ENCODE results near the gene DCAF8. TPM values are rescaled to one million over a fixed set of nuclear protein-coding genes. Genes with fewer than 3 reads are reported as not detected.

The DCAF8 gene
- total and polyA plus RNA-seq, 2 donors (not counting 3 experiments of a cell fraction or from before 2014, with no cell fraction given) = 85.5 to 106 TPM

GRCh38 chr1:160205242-160206035 lies 56.9 kb downstream of the DCAF8 start, which contains the start of gene PEA15:
TSS of gene PEA15 (plus strand) at chr1:160205384. CDS start at chr1:160211545, 6,161 bp downstream.
- no peak for FAIRE-seq
- BruUV-seq (replicated peaks) = no TSS peak
- POLR2A ChIA-PET = no interaction called here

GRCh38 chr1:160204526-160205241 lies 57.7 kb downstream of the DCAF8 start:
- FAIRE-seq (peak; percentile 53), DNase-seq (ENCODE audit: low read depth, low spot score) (no peak)
- Histone ChIP-seq H3K27ac (ENCODE audit: insufficient read depth, low read depth, low read length) (peak overlapping the region; percentile 38), H3K9me3 (replicated peaks; ENCODE audit: control insufficient read depth, insufficient read depth, low read length) (no peaks in the 10 kb centered on the region), H4K20me1 (replicated peaks; ENCODE audit: control insufficient read depth, extremely low read depth, insufficient read depth, low read length) (no peaks in the 10 kb centered on the region), H3K4me3 (replicated peaks in 1 of 3; ENCODE audit: insufficient read depth in 1 of 3, low read depth in 1 of 3, low read length in 3 of 3) (no peak overlapping the region), H3K36me3 (ENCODE audit: control insufficient read depth in 2 of 2, extremely low read depth in 1 of 2, insufficient read depth in 2 of 2, low read length in 2 of 2) (peaks cover 0 to 3% of the 10 kb centered on the region in 2 experiments), H3K4me1 (ENCODE audit: control insufficient read depth, extremely low read depth, insufficient read depth, low read length) (peaks cover 38% of the 10 kb centered on the region), H3K27me3 (ENCODE audit: control insufficient read depth in 2 of 2, insufficient read depth in 2 of 2, low read length in 2 of 2) (no peaks in the 10 kb centered on the region), H3K9me1 (replicated peaks; ENCODE audit: control insufficient read depth, extremely low read depth, insufficient read depth, low read length) (no peaks in the 10 kb centered on the region), H3K9ac (replicated peaks; ENCODE audit: extremely low read depth, insufficient read depth, low read length) (no peak overlapping the region), H3K79me2 (ENCODE audit: control insufficient read depth, insufficient read depth, low read length) (peaks cover 42% of the 10 kb centered on the region), H2AFZ (ENCODE audit: low read depth, low read length) (peak overlapping the region; percentile 55), H3K4me2 (ENCODE audit: insufficient read depth, low read length) (peak overlapping the region; percentile 20)
- POLR2A ChIA-PET = no interaction called here
- no peak for TF ChIP-seq MAX (IDR thresholded peaks at IDR 0.05; ENCODE audit: insufficient read depth, insufficient read length)
- no peak for TF ChIP-seq GATA2 (IDR thresholded peaks at IDR 0.05; ENCODE audit: insufficient read depth, insufficient read length, low read depth, low read length)
- no peak for TF ChIP-seq POLR2AphosphoS5 (IDR thresholded peaks at IDR 0.05; ENCODE audit: insufficient read depth, low read depth, low read length)
- TF ChIP-seq CTCF (IDR thresholded peaks at IDR 0.05; ENCODE audit: extremely low read depth in 1 of 2, insufficient read depth in 1 of 2, low read depth in 1 of 2, low read length in 2 of 2) = no peak
- TF ChIP-seq MYC (IDR thresholded peaks at IDR 0.05; ENCODE audit: low read depth, low read length) = no peak
- TF ChIP-seq EZH2 (IDR thresholded peaks at IDR 0.05; ENCODE audit: borderline replicate concordance, low read depth, low read length, severe bottlenecking) = no peak
- TF ChIP-seq POLR2A (IDR thresholded peaks at IDR 0.05; ENCODE audit: low read depth, low read length) = no peak
- no peak for TF ChIP-seq FOS (IDR thresholded peaks at IDR 0.05; ENCODE audit: borderline replicate concordance, insufficient read depth, low read length)
- BruUV-seq (replicated peaks) = no TSS peak
- dilution Hi-C loops (cut with MboI; ENCODE audit: extremely low pct_ligation_motif_present, low sequenced_read_pairs) (no loop called here), intact Hi-C loops (cut with micrococcal nuclease) (loop anchor here (5.0 kb wide), 1 partner anchor 138 kb away; the partner anchor contains the start of genes COPA and NCSTN)
- CTCF ChIA-PET = interaction anchor here (1.1 to 13.4 kb wide), 7 partner anchors 9 to 122 kb away, joined by 3 to 183 read pairs (median 7); no protein-coding TSS in a partner anchor

More at GRCh38 chr1:160205242-160206035, 56.9 kb downstream of the DCAF8 start, which contains the start of gene PEA15:
- DNase-seq (ENCODE audit: low read depth, low spot score) = peak; percentile 54
- Histone ChIP-seq H3K27me3 (ENCODE audit: control insufficient read depth in 2 of 2, insufficient read depth in 2 of 2, low read length in 2 of 2) (no peaks in the 10 kb centered on the region), H3K9me3 (replicated peaks; ENCODE audit: control insufficient read depth, insufficient read depth, low read length) (no peaks in the 10 kb centered on the region), H4K20me1 (replicated peaks; ENCODE audit: control insufficient read depth, extremely low read depth, insufficient read depth, low read length) (no peaks in the 10 kb centered on the region), H3K4me1 (ENCODE audit: control insufficient read depth, extremely low read depth, insufficient read depth, low read length) (peaks cover 45% of the 10 kb centered on the region), H3K36me3 (ENCODE audit: control insufficient read depth in 2 of 2, extremely low read depth in 1 of 2, insufficient read depth in 2 of 2, low read length in 2 of 2) (peaks cover 3% of the 10 kb centered on the region in 2 experiments), H3K9ac (replicated peaks; ENCODE audit: extremely low read depth, insufficient read depth, low read length) (peak within 1 kb of the TSS; percentile 91), H2AFZ (ENCODE audit: low read depth, low read length) (peak within 1 kb of the TSS; percentile 55), H3K4me3 (replicated peaks in 1 of 3; ENCODE audit: insufficient read depth in 1 of 3, low read depth in 1 of 3, low read length in 3 of 3) (peak within 1 kb of the TSS; percentile 55 to 81 (median 72)), H3K9me1 (replicated peaks; ENCODE audit: control insufficient read depth, extremely low read depth, insufficient read depth, low read length) (no peaks in the 10 kb centered on the region), H3K4me2 (ENCODE audit: insufficient read depth, low read length) (peak within 1 kb of the TSS; percentile 77), H3K27ac (ENCODE audit: insufficient read depth, low read depth, low read length) (peak within 1 kb of the TSS; percentile 73), H3K79me2 (ENCODE audit: control insufficient read depth, insufficient read depth, low read length) (peaks cover 50% of the 10 kb centered on the region)
- intact Hi-C loops (cut with micrococcal nuclease) = loop anchor here (1.0 to 5.0 kb wide), 4 partner anchors 12 to 137 kb away; partner anchors contain the start of genes COPA, NCSTN and PEX19
- TF ChIP-seq POLR2AphosphoS5 (IDR thresholded peaks at IDR 0.05; ENCODE audit: insufficient read depth, low read depth, low read length) = peak; percentile 80
- TF ChIP-seq GATA2 (IDR thresholded peaks at IDR 0.05; ENCODE audit: insufficient read depth, insufficient read length, low read depth, low read length) = no peak
- no peak for TF ChIP-seq MYC (IDR thresholded peaks at IDR 0.05; ENCODE audit: low read depth, low read length)
- CTCF ChIA-PET = interaction anchor here (1.1 to 13.4 kb wide), 6 partner anchors 8 to 87 kb away, joined by 3 to 183 read pairs (median 16); no protein-coding TSS in a partner anchor
- dilution Hi-C loops (cut with MboI; ENCODE audit: extremely low pct_ligation_motif_present, low sequenced_read_pairs) = no loop called here

Data from endothelial cell of umbilical vein (primary cell).